Activated CD4-positive, alpha-beta memory T cell treated with anti-CD3 and anti-CD28 coated beads, Interleukin-2, amount 10 ng/mL, durations not matched to agents 7 days and 5 days (primary cell): ENCODE results near the gene ATP11C. TPM values are rescaled to one million over a fixed set of nuclear protein-coding genes. Genes with fewer than 3 reads are reported as not detected.
A peak's percentile ranks its signal among the peaks of the same experiment; 100 is the strongest.
"Not testable (repeated sequence)": the region's sequence is repeated elsewhere in the genome, so short reads cannot be mapped to it uniquely, and the experiment has no call there.

Experiments
- CTCF ChIA-PET: fragments of 350-600 bp; sonication (Branson Sonifier 250); formaldehyde crosslinking; loops from one replicate; lab custom pipeline; 2021; ENCODE audit warnings: antibody characterized with exemption, inconsistent platforms; lab: Charles Lee
- POLR2A ChIA-PET: fragments of 350-600 bp; sonication (Branson Sonifier 250); formaldehyde crosslinking; loops from one replicate; lab custom pipeline; 2021; ENCODE audit warnings: antibody characterized with exemption; lab: Charles Lee
- DNase-seq: peaks from one replicate; pipeline ENCODE4 v3.0.0-alpha.2; 2020
- H3K27ac Mint-ChIP-seq: one replicate; pipeline ENCODE4 v1.8.0; 2021; ENCODE audit warnings: mild to moderate bottlenecking, mixed read lengths
- H3K27me3 Mint-ChIP-seq: one replicate; pipeline ENCODE4 v1.8.0; 2021; ENCODE audit warnings: mixed read lengths
- H3K36me3 Mint-ChIP-seq: one replicate; pipeline ENCODE4 v1.8.0; 2021; ENCODE audit warnings: low read depth, mixed read lengths
- H3K4me1 Mint-ChIP-seq: one replicate; pipeline ENCODE4 v1.8.0; 2021; ENCODE audit warnings: mixed read lengths
- H3K4me3 Mint-ChIP-seq: one replicate; pipeline ENCODE4 v1.8.0; 2021; ENCODE audit warnings: mild to moderate bottlenecking, mixed read lengths
- H3K9me3 Mint-ChIP-seq: one replicate; pipeline ENCODE4 v1.8.0; 2021; ENCODE audit warnings: mixed read lengths
- total RNA-seq, 2 experiments: library from RNA; stranded (reverse); gene quantifications; one replicate each; pipeline ENCODE4 v1.2.3, GENCODE V29; 2021

The ATP11C gene
- total RNA-seq, 2 experiments from 2014 or later = 11.3 to 12.3 TPM

- H3K4me1 Mint-ChIP-seq = peaks cover 5% of the 10 kb centered on the region
- H3K9me3 Mint-ChIP-seq = no peaks in the 10 kb centered on the region
- H3K36me3 Mint-ChIP-seq = no peaks in the 10 kb centered on the region
- CTCF ChIA-PET = interaction anchor here (0.5 kb wide), 1 partner anchor 369 kb away, joined by 3 read pairs; no protein-coding TSS in a partner anchor
- POLR2A ChIA-PET = no interaction called here
- DNase-seq = no peak
- H3K4me3 Mint-ChIP-seq = no peak overlapping the region
- H3K27ac Mint-ChIP-seq = no peak overlapping the region
- H3K27me3 Mint-ChIP-seq = no peaks in the 10 kb centered on the region
These were observed 3.4 kb upstream of the ATP11C start for GRCh38 chrX:139936259-139936658.

- H3K27ac Mint-ChIP-seq = peak overlapping the region; percentile 74
These were observed 1.1 kb upstream of the ATP11C start for GRCh38 chrX:139933904-139934303.

DNA sequence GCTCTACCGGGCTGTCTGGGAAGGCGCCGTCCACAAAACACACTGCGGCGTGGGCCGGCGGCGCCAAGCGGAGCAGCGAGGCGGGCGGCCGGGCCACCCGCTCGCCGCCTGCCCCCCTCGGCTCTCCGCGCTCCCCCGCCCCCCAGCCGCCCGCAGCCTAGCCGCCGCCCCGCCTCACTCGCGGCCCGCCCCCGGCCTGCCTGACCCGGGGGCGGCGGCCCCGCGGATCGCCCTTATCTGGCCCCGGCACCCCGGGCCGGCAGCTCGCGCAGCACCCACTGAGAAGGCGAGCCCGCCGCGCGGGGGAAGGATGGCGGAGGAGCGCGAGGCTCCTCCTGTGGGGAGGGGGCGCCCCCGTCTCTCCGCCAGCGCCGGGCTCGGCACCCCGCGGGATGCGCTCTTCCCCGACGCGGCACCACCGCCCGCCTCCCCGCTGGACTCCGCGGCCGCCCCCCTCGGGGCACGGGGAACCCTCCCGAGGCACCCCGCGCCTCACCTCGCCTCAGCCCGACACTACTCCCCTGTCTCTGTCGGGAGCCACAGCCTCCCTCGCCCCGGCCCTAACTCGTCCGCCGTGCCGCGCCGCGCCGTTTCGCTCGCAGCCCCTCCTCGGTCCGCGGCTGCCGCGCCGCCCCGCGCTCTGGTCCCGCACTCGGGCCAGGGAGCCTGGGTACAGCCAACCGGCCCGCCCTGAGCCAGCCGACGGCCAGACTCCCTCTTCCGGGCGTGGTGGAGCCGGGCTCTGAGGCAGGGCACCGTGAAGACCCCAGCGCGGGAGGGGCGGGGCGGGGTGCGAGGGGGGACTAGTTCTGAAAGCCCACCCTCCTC is 566 bp downstream of the ATP11C start:
- no peaks in the 10 kb centered on the region for H3K27me3 Mint-ChIP-seq
- CTCF ChIA-PET = interaction anchor here (0.5 kb wide), 1 partner anchor 12 kb away, joined by 3 read pairs; no protein-coding TSS in a partner anchor
- H3K27ac Mint-ChIP-seq = peak overlapping the region; percentile 88
- H3K4me3 Mint-ChIP-seq = peak overlapping the region; percentile 86
- H3K4me1 Mint-ChIP-seq = peaks cover 19% of the 10 kb centered on the region
- POLR2A ChIA-PET = interaction anchor here (0.7 to 1.9 kb wide), 3 partner anchors 9 to 193 kb away, joined by 4 to 6 read pairs (median 4); no protein-coding TSS in a partner anchor
- DNase-seq = peak; percentile 36
- peaks cover 4% of the 10 kb centered on the region for H3K36me3 Mint-ChIP-seq
- no peaks in the 10 kb centered on the region for H3K9me3 Mint-ChIP-seq

More at GRCh38 chrX:139933904-139934303, 1.1 kb upstream of the ATP11C start:
- POLR2A ChIA-PET = interaction anchor here (1.5 to 1.9 kb wide), 2 partner anchors 25 to 194 kb away, joined by 4 to 6 read pairs; no protein-coding TSS in a partner anchor
- Mint-ChIP-seq H3K27me3 (no peaks in the 10 kb centered on the region), H3K4me3 (peak overlapping the region; percentile 86), H3K9me3 (no peaks in the 10 kb centered on the region), H3K4me1 (peaks cover 19% of the 10 kb centered on the region), H3K36me3 (peaks cover 4% of the 10 kb centered on the region)
- CTCF ChIA-PET = no interaction called here
- no peak for DNase-seq

DNA sequence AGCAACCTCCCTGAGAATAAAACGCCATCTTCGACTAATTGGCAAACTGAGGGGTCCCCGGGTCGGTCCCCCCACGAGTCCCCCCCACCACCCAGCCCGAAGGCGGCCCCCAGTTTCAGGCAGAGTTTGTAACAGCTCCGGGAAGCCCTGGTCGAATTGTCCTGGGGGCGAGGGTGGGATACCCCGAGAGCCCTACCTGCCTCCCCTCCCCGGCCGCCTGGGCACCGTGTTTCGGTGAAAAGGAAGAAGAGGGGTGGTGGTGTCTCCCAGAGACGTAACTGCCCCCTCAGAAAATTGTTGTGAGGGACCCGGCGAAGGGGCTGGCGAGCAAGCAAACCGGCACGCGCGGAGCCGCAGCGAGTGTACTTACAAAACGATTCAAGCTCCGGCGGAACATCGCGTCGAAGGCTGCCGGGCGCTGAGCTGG is 1.2 kb downstream of the ATP11C start:
- H3K4me3 Mint-ChIP-seq = peak overlapping the region; percentile 70
- no peak for DNase-seq

DNA sequence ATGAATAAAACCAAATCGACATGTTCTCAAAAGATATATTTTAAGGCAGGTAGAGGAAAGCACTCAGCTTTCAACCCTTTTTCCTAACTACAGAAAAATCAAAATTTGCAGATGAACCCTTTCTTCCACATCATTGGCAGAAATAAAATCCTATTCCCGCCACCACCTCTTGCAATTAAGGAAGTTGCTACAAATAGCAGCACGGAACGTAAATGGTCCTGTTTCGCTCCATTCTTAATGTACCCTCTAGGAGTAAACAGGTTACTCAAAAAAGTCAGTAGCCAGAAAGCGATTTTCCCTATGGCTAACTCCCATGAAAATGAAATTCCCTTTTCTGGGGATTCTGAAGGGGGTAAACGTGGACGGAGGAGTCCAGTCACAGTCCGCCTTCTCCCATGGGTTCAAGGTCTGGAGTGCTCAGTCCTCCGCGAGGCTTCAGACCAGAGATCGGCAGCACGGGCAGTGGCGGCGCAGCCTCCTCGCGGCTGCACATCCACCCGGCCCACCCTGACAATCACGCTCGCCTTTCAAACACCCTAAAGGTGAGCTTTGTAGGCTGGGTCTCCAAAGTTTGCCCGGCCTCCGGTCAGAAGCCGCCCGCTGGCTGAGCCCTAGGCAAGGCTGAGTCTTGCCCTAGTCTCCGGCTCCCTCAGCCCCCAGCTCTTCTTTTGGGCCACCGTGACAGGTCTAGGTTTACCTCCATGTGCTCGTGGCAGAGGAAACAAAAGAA is 1.8 kb downstream of the ATP11C start:
- H3K27me3 Mint-ChIP-seq = no peaks in the 10 kb centered on the region
- H3K9me3 Mint-ChIP-seq = no peaks in the 10 kb centered on the region
- peaks cover 19% of the 10 kb centered on the region for H3K4me1 Mint-ChIP-seq
- POLR2A ChIA-PET = no interaction called here
- peak overlapping the region; percentile 70 for H3K4me3 Mint-ChIP-seq
- H3K36me3 Mint-ChIP-seq = peaks cover 4% of the 10 kb centered on the region
- H3K27ac Mint-ChIP-seq = peak overlapping the region; percentile 26
- DNase-seq = peak; percentile 18
- CTCF ChIA-PET = no interaction called here

More for the DNA sequence above, 1.2 kb downstream of the ATP11C start:
- H3K27me3 Mint-ChIP-seq = no peaks in the 10 kb centered on the region
- POLR2A ChIA-PET = interaction anchor here (0.7 kb wide), 1 partner anchor 10 kb away, joined by 4 read pairs; no protein-coding TSS in a partner anchor
- H3K27ac Mint-ChIP-seq = peak overlapping the region; percentile 26
- peaks cover 19% of the 10 kb centered on the region for H3K4me1 Mint-ChIP-seq
- CTCF ChIA-PET = no interaction called here
- peaks cover 4% of the 10 kb centered on the region for H3K36me3 Mint-ChIP-seq
- H3K9me3 Mint-ChIP-seq = no peaks in the 10 kb centered on the region

- Mint-ChIP-seq H3K36me3 (peaks cover 4% of the 10 kb centered on the region), H3K27ac (no peak overlapping the region), H3K4me3 (peak overlapping the region; percentile 70), H3K4me1 (peaks cover 19% of the 10 kb centered on the region), H3K9me3 (no peaks in the 10 kb centered on the region), H3K27me3 (no peaks in the 10 kb centered on the region)
- POLR2A ChIA-PET = no interaction called here
- DNase-seq = no peak
- CTCF ChIA-PET = no interaction called here
These were observed 2.5 kb downstream of the ATP11C start for GRCh38 chrX:139930401-139930800.

DNA sequence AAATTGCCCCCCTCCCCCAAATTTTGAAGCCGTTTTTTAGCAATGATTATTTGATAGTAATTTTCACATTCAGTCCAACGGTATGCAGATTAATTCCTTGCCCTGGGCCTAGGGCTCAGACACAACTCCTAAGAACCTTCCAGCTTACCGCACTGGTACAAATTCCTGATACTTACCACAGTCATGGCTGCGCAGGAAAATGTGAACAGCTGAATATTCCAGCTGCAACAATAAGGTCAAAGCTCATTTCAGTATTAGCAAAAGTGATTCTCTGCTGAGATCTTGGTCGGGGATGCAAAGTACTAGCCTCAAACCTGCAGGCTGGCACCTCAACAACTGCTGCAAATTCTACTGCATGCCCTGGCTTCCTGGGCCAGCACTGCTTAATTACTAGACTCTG is 3.0 kb downstream of the ATP11C start:
- peaks cover 4% of the 10 kb centered on the region for H3K36me3 Mint-ChIP-seq

DNA sequence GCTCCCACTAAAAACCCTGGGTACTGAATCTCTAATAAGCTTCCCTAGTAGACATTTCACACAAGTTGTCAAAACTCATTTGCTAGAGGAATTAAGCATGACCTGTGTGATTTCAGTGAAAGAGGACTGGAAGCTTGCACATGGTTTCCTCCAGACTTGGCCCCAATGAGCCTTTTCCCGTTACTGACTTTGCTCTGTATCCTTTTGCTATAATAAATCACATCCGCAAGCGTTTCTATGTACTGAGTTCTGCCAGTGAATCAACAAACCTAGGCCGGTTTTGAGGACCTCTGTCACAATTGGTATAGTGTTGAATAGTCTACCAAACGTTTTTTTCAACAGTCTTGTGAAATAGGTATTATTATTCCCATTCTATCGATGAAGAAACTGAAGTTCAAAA is 8.2 kb downstream of the ATP11C start:
- H3K36me3 Mint-ChIP-seq = peaks cover under 1% of the 10 kb centered on the region
- no peak overlapping the region for H3K27ac Mint-ChIP-seq
- H3K27me3 Mint-ChIP-seq = no peaks in the 10 kb centered on the region
- no peak overlapping the region for H3K4me3 Mint-ChIP-seq
- ChIA-PET CTCF (no interaction called here), POLR2A (no interaction called here)
- peaks cover 3% of the 10 kb centered on the region for H3K4me1 Mint-ChIP-seq
- H3K9me3 Mint-ChIP-seq = no peaks in the 10 kb centered on the region
- no peak for DNase-seq

More for the DNA sequence above, 3.0 kb downstream of the ATP11C start:
- Mint-ChIP-seq H3K4me1 (peaks cover 19% of the 10 kb centered on the region), H3K27me3 (no peaks in the 10 kb centered on the region), H3K9me3 (no peaks in the 10 kb centered on the region), H3K27ac (no peak overlapping the region), H3K4me3 (no peak overlapping the region)
- DNase-seq = no peak
- POLR2A ChIA-PET = no interaction called here
- CTCF ChIA-PET = no interaction called here

DNA sequence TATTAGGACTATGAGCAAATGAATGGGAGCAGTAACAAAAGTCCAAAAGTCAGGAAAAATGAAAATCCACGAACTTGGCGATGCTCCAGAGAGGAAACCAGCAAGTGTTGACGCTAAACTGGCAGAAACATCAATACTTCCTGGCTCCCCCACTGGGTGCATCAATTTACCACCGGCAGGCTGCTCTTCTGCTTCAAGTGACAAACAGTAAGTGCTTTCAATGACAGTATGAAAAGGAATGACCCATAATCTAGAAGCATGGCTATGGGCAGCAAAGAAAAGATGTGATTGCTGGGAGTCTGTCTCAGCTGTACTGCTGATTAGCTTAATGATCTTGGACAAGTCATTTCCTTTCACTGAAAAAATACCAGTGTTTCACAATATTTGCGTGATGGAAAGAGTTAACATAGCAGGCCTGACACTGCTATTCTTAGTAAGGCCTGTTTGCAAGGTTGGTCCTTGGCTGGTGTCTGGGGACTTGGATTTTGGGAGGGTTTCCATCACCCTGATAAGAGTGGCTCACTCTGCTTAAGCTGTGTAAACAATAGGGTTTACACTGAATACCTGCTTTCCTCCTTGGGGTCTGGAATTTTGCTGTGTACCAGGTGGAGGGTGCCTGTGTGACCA is 8.7 kb downstream of the ATP11C start:
- ChIA-PET POLR2A (no interaction called here), CTCF (no interaction called here)
- DNase-seq = no peak
- Mint-ChIP-seq H3K4me3 (no peak overlapping the region), H3K27me3 (no peaks in the 10 kb centered on the region), H3K4me1 (peaks cover 1% of the 10 kb centered on the region), H3K9me3 (no peaks in the 10 kb centered on the region), H3K27ac (no peak overlapping the region), H3K36me3 (no peaks in the 10 kb centered on the region)

DNA sequence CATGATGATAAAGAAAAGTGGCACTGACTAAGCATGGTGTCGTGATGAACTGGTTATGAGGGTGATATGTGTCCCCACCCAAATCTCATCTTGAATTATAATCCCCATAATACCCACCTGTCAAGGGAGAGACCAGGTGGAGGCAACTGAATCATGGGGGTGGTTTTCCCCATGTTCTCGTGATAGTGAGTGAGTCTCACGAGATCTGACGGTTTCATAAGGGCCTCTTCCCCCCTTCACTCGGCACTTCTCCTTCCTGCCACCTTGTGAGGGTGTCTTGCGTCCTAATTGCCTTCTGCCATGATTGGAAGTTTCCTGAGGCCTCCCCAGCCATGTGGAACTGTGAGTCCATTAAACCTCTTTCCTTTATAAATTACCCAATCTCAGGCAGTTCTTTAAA is 11.7 kb downstream of the ATP11C start:
- DNase-seq, H3K9me3 Mint-ChIP-seq, POLR2A ChIA-PET, H3K36me3 Mint-ChIP-seq, H3K4me3 Mint-ChIP-seq, H3K27me3 Mint-ChIP-seq, H3K27ac Mint-ChIP-seq, CTCF ChIA-PET, H3K4me1 Mint-ChIP-seq: not testable (repeated sequence)

GRCh38 chrX:139920316-139920715 is 12.5 kb downstream of the ATP11C start:
- H3K36me3 Mint-ChIP-seq = no peaks in the 10 kb centered on the region

DNA sequence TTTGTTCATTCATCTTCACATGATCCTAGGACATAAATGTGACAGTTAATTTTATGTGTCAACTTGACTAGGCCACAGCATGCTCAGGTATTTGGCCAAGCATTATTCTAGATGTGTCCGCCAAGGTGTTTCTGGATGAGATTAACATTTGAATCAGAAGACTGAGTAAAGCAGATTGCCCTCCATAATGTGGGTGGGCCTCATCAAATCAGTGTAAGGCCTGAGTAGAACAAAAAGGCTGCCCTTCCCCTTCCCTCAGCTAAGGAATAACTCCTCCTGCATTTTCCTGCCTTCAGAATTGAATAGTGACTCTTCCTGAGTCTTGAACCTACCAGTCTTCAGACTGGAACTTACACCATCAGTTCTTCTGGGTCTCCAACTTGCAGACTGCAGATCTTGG is 18.4 kb downstream of the ATP11C start:
- POLR2A ChIA-PET = no interaction called here
- H3K4me3 Mint-ChIP-seq = no peak overlapping the region
- H3K27me3 Mint-ChIP-seq = no peaks in the 10 kb centered on the region
- H3K36me3 Mint-ChIP-seq = peaks cover 2% of the 10 kb centered on the region
- DNase-seq = no peak
- peaks cover 13% of the 10 kb centered on the region for H3K4me1 Mint-ChIP-seq
- CTCF ChIA-PET = no interaction called here
- no peaks in the 10 kb centered on the region for H3K9me3 Mint-ChIP-seq
- no peak overlapping the region for H3K27ac Mint-ChIP-seq

More at GRCh38 chrX:139920316-139920715, 12.5 kb downstream of the ATP11C start:
- no peak overlapping the region for H3K4me3 Mint-ChIP-seq
- ChIA-PET CTCF (interaction anchor here (0.7 kb wide), 1 partner anchor 12 kb away, joined by 3 read pairs; the partner anchor contains the start of gene ATP11C), POLR2A (no interaction called here)
- no peaks in the 10 kb centered on the region for H3K9me3 Mint-ChIP-seq
- H3K27ac Mint-ChIP-seq = no peak overlapping the region
- H3K27me3 Mint-ChIP-seq = no peaks in the 10 kb centered on the region
- H3K4me1 Mint-ChIP-seq = no peaks in the 10 kb centered on the region
- no peak for DNase-seq
